Bone marrow (tissue), 2 donors: ENCODE results near the gene EIF3I.

Source experiments
- DNase-seq, 2 donors: peaks; one replicate each; lab custom pipeline; 2025; lab: John Stamatoyannopoulos, UW

The EIF3I gene

DNA sequence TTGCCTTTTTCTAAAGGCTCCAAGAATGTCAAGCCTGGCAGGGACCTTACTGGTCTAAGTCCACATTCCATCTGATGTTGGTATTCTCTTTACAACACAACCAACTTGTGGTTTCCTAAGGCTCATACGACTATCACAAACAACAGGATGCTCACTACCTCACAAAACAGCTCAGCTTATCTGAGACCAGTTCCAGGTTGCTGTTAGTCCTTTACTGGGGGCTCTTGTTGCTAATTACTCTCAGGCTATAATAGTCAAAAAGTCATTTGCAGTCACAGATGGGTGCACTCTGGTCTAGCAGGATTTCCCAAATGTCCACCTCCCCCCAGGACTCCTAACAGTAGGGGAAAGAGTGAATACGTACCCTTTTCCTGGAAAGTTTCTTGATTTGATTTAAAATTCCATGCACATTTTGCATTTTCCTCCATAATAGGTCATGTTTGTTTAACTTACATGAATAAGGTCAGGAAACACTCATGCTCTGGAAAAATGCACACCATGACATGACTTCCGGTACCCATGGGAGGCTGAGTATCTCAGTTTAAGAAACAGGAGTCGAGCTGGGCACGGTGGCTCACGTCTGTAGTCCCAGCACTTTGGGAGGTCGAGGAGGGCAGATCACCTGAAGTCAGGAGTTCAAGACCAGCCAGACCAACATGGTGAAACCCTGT is 44.8 kb downstream of the EIF3I start:
- DNase-seq = no peak

DNA sequence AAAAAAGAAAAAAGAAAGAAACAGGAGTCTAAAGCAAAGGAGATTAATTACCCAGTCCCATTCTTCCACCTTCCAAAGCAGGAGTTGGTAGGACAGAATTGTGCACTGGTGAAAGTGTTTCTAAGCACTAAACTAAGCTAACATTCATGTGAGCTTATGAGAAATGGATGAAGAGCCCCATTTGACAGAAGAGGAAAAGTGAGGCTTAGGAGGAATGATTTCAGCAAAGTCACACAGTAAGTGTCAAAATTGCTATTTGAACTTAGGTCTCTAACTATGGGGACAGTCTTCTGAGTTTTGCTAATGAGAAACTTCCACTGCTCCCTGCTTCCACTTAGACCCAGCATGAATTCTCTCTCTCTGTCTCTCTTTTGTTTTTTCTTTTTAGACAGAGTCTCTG is 47.5 kb downstream of the EIF3I start:
- no peak for DNase-seq

GRCh38 chr1:32272557-32273390 is 50.6 kb downstream of the EIF3I start:
- no peak for DNase-seq

- DNase-seq = no peak
Measured at GRCh38 chr1:32273391-32274208, 51.4 kb downstream of the EIF3I start.

GRCh38 chr1:32274646-32275340 is 52.6 kb downstream of the EIF3I start:
- no peak for DNase-seq

- no peak for DNase-seq
Measured at GRCh38 chr1:32275424-32275823, 53.2 kb downstream of the EIF3I start.

DNA sequence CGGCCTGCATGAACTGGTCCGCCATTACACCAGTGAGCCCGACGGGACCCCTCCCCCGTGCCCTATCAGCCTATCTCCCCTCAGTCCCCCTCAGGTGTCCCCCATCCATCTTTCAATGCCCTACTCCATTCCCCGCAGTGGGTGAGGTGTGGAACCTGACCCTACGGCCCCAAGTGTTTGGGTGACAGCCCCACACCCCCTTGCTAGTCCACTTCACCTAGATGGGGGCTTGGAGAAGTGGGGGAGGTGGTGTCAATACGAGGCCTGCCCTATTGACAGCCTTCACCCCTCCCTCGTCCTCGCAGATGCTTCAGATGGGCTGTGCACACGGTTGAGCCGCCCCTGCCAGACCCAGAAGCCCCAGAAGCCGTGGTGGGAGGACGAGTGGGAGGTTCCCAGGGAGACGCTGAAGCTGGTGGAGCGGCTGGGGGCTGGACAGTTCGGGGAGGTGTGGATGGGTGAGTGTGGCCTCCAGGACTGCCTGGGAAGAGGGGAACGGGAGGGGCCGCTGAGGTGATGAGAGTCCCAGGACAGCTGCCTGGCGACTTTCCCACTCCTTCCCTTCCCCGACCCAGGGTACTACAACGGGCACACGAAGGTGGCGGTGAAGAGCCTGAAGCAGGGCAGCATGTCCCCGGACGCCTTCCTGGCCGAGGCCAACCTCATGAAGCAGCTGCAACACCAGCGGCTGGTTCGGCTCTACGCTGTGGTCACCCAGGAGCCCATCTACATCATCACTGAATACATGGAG is 54.0 kb downstream of the EIF3I start:
- no peak for DNase-seq
